Activated B cell treated with CpG ODN at 0.5 μM for 24 hours (primary cell): Measurements from ENCODE around the gene H2BK1. TPM values are rescaled to one million over a fixed set of nuclear protein-coding genes. Genes with fewer than 3 reads are reported as not detected.

Experiments
- ATAC-seq: fragments of 200-7000 bp; cut with Tn5 transposase; one replicate; pipeline ENCODE4 v1.10.0; 2021; ENCODE audit warnings: low read depth, mild to moderate bottlenecking, moderate library complexity
- CTCF ChIA-PET: fragments of 350-600 bp; sonication (Branson Sonifier 250); formaldehyde crosslinking; loops from one replicate; lab custom pipeline; 2021; ENCODE audit warnings: antibody characterized with exemption; lab: Charles Lee
- POLR2A ChIA-PET: fragments of 350-600 bp; sonication (Branson Sonifier 250); formaldehyde crosslinking; loops from one replicate; lab custom pipeline; 2021; ENCODE audit warnings: antibody characterized with exemption; lab: Charles Lee
- DNase-seq: peaks from one replicate; pipeline ENCODE4 v3.0.0; 2022
- H3K27ac Mint-ChIP-seq: one replicate; pipeline ENCODE4 v1.8.0; 2020; ENCODE audit warnings: mixed read lengths
- H3K27me3 Mint-ChIP-seq: one replicate; pipeline ENCODE4 v1.8.0; 2021; ENCODE audit warnings: mixed read lengths
- H3K36me3 Mint-ChIP-seq: one replicate; pipeline ENCODE4 v1.8.0; 2021; ENCODE audit warnings: low read depth, mixed read lengths
- H3K4me1 Mint-ChIP-seq: one replicate; pipeline ENCODE4 v1.8.0; 2021; ENCODE audit warnings: mixed read lengths
- H3K4me3 Mint-ChIP-seq: one replicate; pipeline ENCODE4 v1.8.0; 2020; ENCODE audit warnings: mild to moderate bottlenecking, mixed read lengths
- H3K9me3 Mint-ChIP-seq: one replicate; pipeline ENCODE4 v1.8.0; 2020; ENCODE audit warnings: mixed read lengths
- CTCF ChIP-seq: fragments of 200-600 bp; IDR thresholded peaks from one replicate; pipeline ENCODE4 v1.8.0; 2022; ENCODE audit warnings: antibody characterized with exemption, mild to moderate bottlenecking
- intact Hi-C: fragments of 100-400 bp; cut with micrococcal nuclease; formaldehyde crosslinking; loops from one replicate; pipeline ENCODE4 v1.15.1; 2024
- total RNA-seq: library from RNA; stranded (reverse); gene quantifications from 2 replicates; pipeline ENCODE4 v1.2.3, GENCODE V29; 2022

The H2BK1 gene
- total RNA-seq, 1 donor from 2014 or later, result 1.8 TPM

- POLR2A ChIA-PET, result interaction anchor here (0.7 kb wide), 1 partner anchor 186 kb away, joined by 3 read pairs; no protein-coding TSS in a partner anchor
- Mint-ChIP-seq H3K9me3 (no peaks in the 10 kb centered on the region), H3K36me3 (no peaks in the 10 kb centered on the region), H3K4me3 (no peak overlapping the region), H3K4me1 (no peaks in the 10 kb centered on the region), H3K27ac (no peak overlapping the region), H3K27me3 (peaks cover 13% of the 10 kb centered on the region)
- intact Hi-C loops, result no loop called here
- CTCF ChIA-PET, result no interaction called here
- no peak for ATAC-seq
- DNase-seq, result no peak
- TF ChIP-seq CTCF, result no peak
Observed at GRCh38 chr7:151198945-151199848, 11.1 kb downstream of the H2BK1 start.

DNA sequence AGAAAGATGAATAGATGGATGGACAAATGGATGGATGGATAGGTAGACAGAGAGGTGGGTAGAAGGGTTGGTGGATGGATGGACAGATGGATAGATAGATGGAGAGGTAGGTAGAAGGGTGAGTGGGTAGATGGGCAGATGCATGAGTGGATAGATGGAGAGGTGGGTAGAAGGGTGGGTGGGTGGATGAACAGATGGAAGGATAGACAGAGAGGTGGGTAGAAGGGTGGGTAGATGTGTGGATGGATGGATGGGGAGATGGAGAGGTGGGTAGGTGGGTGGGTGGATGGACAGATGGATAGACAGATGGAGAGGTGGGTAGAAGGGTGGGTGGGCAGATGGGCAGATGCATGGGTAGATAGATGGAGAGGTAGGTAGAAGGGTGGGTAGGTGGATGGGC is 12.4 kb downstream of the H2BK1 start:
- intact Hi-C loops, result no loop called here
- ChIA-PET CTCF (no interaction called here), POLR2A (no interaction called here)
- H3K9me3 Mint-ChIP-seq, result no peaks in the 10 kb centered on the region
- H3K27me3 Mint-ChIP-seq, result peaks cover 7% of the 10 kb centered on the region
- no peaks in the 10 kb centered on the region for H3K4me1 Mint-ChIP-seq
- H3K27ac Mint-ChIP-seq, result no peak overlapping the region
- H3K36me3 Mint-ChIP-seq, result no peaks in the 10 kb centered on the region
- H3K4me3 Mint-ChIP-seq, result no peak overlapping the region
- ATAC-seq (no peak), DNase-seq (no peak)
- TF ChIP-seq CTCF, result no peak

GRCh38 chr7:151195616-151196450 is 14.5 kb downstream of the H2BK1 start:
- peaks cover 9% of the 10 kb centered on the region for H3K27me3 Mint-ChIP-seq
- CTCF ChIA-PET, result no interaction called here
- DNase-seq (no peak), ATAC-seq (no peak)
- POLR2A ChIA-PET, result no interaction called here
- no peak for TF ChIP-seq CTCF
- no peak overlapping the region for H3K4me3 Mint-ChIP-seq
- H3K9me3 Mint-ChIP-seq, result no peaks in the 10 kb centered on the region
- H3K4me1 Mint-ChIP-seq, result no peaks in the 10 kb centered on the region
- H3K27ac Mint-ChIP-seq, result no peak overlapping the region
- intact Hi-C loops, result no loop called here
- H3K36me3 Mint-ChIP-seq, result no peaks in the 10 kb centered on the region

- ATAC-seq, result no peak
Observed at GRCh38 chr7:151194188-151194587, 16.1 kb downstream of the H2BK1 start.

More at GRCh38 chr7:151194188-151194587, 16.1 kb downstream of the H2BK1 start:
- Mint-ChIP-seq H3K36me3 (no peaks in the 10 kb centered on the region), H3K9me3 (no peaks in the 10 kb centered on the region), H3K27me3 (peaks cover 17% of the 10 kb centered on the region), H3K4me1 (no peaks in the 10 kb centered on the region), H3K27ac (no peak overlapping the region), H3K4me3 (no peak overlapping the region)
- CTCF ChIA-PET, result no interaction called here
- no peak for TF ChIP-seq CTCF
- POLR2A ChIA-PET, result no interaction called here
- intact Hi-C loops, result no loop called here
- DNase-seq, result no peak
